Parietal lobe (tissue), 2 donors: ENCODE measurements around the gene BTNL3. TPM values are rescaled to one million over a fixed set of nuclear protein-coding genes. Genes with fewer than 3 reads are reported as not detected.

Source experiments
- small RNA-seq: library from RNA; depleted of rRNA; stranded (forward); fragments of <200 nt; gene quantifications from one replicate; pipeline ENCODE3, GENCODE V24; 2014; ENCODE audit warnings: low replicate concordance
- total RNA-seq: library from RNA; depleted of rRNA; stranded (reverse); fragments of >200 nt; gene quantifications from one replicate; pipeline ENCODE4 v1.2.3, GENCODE V29; 2014

BTNL3 gene, protein sequence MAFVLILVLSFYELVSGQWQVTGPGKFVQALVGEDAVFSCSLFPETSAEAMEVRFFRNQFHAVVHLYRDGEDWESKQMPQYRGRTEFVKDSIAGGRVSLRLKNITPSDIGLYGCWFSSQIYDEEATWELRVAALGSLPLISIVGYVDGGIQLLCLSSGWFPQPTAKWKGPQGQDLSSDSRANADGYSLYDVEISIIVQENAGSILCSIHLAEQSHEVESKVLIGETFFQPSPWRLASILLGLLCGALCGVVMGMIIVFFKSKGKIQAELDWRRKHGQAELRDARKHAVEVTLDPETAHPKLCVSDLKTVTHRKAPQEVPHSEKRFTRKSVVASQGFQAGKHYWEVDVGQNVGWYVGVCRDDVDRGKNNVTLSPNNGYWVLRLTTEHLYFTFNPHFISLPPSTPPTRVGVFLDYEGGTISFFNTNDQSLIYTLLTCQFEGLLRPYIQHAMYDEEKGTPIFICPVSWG
- not detected for total RNA-seq

DNA sequence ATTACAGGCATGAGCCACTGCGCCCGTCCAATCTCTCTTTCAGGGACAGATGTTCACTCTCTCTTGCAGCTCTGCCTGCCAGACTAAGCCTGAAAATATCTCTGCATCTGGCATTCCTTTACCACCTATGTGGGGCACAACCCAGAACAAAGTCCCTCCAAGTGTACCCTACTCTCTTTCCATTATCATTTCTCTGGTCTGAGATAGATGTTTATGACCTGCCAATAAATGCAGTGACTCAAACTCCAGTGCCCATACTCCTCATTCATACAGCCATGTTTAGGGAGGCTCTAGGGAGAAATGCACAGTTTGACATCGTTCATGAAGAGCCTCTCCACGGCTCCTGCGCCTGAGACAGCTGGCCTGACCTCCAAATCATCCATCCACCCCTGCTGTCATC, at the start of gene BTNL3:
Gene BTNL3, plus strand, starts transcription at position 255 of the 400 bp plus-strand sequence. CDS start 183 bp downstream, outside the sequence.

DNA sequence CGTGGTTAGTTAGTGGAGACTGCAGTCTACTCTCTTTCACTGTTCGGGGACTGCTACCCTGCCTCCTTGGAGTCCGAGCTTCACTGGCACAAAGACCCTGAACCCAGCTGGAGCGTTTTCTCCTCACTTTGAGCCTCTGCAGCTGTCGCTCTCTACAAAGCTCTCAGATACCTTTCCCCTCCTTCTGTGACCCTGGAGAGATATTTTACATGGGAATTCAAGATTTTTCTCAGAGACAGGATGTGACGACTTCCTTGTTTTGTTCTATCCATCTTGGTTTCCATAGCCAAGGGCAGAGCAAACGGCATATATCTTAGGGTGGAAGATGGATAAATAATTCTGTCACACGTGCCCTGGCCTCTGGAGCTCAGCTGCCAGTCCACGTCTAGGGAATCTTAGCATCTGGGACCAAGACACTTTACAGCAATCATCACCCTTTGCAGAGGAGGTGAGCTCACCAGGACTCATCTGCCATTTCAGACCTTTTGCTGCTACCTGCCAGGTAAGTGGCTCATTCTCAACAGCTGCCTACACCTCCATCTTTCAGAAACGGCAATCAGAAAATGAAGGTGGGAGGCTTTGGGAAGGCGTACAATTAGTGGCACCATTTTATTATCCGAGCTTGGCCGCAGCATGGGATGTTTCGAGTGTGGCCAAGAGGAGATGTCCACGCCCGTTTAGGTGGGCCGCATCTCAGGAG, 51.4 kb downstream of the BTNL3 start, which contains the start of gene BTNL9:
Gene BTNL9, plus strand, starts transcription at position 336 of the 700 bp plus-strand sequence. CDS start 5,224 bp downstream, outside the sequence.

Small RNA genes lying within 50 kb of the gene (small RNA-seq; reads per million reads assigned to genes)
- gene MIR8089: not detected
- not detected for gene RNU6-1036P
- gene RPS29P12: not detected

Other genes starting within 250 kb of the BTNL3 start
- gene OR2Y1, start 248.8 kb upstream of the BTNL3 start, total RNA-seq: not detected
- gene MGAT1, start 186.0 kb upstream of the BTNL3 start, total RNA-seq: 26.0 TPM
- 74.2 TPM for gene ZFP62, start 127.6 kb upstream of the BTNL3 start, total RNA-seq
- gene BTNL8, start 89.7 kb upstream of the BTNL3 start, total RNA-seq: not detected
- gene BTNL9, start 51.4 kb downstream of the BTNL3 start, total RNA-seq: 5.6 TPM
- not detected for gene OR2V1, start 142.3 kb downstream of the BTNL3 start, total RNA-seq
- gene OR2V2, start 158.7 kb downstream of the BTNL3 start, total RNA-seq: not detected
- gene TRIM7, start 216.3 kb downstream of the BTNL3 start, total RNA-seq: 2.5 TPM
- gene TRIM41, start 234.4 kb downstream of the BTNL3 start, total RNA-seq: 13.5 TPM